ENCODE measurements around the gene CAV1. TPM values are rescaled to one million over a fixed set of nuclear protein-coding genes. Genes with fewer than 3 reads are reported as not detected.

The CAV1 gene
- total RNA-seq, 1 donor from 2014 or later = 127 TPM

- DNase-seq (ENCODE audit: low spot score) = no peak
Observed at GRCh38 chr7:116557066-116557585, 32.3 kb downstream of the CAV1 start.

- DNase-seq (ENCODE audit: low spot score) = no peak
Observed at GRCh38 chr7:116557901-116558300, 33.1 kb downstream of the CAV1 start.

DNA sequence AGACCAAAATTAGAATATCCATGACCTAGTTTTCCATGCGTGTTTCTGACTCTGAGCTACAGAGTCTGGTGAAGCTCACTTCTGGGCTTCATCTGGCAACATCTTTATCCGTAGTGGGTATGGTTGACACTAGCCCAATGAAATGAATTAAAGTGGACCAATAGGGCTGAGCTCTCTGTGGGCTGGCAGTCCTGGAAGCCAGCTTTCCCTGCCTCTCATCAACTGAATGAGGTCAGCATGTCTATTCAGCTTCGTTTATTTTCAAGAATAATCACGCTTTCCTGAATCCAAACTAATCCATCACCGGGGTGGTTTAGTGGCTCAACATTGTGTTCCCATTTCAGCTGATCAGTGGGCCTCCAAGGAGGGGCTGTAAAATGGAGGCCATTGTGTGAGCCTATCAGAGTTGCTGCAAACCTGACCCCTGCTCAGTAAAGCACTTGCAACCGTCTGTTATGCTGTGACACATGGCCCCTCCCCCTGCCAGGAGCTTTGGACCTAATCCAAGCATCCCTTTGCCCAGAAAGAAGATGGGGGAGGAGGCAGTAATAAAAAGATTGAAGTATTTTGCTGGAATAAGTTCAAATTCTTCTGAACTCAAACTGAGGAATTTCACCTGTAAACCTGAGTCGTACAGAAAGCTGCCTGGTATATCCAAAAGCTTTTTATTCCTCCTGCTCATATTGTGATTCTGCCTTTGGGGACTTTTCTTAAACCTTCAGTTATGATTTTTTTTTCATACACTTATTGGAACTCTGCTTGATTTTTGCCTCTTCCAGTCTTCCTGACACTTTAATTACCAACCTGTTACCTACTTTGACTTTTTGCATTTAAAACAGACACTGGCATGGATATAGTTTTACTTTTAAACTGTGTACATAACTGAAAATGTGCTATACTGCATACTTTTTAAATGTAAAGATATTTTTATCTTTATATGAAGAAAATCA is 35.5 kb downstream of the CAV1 start:
- no peak for DNase-seq (ENCODE audit: low spot score)

DNA sequence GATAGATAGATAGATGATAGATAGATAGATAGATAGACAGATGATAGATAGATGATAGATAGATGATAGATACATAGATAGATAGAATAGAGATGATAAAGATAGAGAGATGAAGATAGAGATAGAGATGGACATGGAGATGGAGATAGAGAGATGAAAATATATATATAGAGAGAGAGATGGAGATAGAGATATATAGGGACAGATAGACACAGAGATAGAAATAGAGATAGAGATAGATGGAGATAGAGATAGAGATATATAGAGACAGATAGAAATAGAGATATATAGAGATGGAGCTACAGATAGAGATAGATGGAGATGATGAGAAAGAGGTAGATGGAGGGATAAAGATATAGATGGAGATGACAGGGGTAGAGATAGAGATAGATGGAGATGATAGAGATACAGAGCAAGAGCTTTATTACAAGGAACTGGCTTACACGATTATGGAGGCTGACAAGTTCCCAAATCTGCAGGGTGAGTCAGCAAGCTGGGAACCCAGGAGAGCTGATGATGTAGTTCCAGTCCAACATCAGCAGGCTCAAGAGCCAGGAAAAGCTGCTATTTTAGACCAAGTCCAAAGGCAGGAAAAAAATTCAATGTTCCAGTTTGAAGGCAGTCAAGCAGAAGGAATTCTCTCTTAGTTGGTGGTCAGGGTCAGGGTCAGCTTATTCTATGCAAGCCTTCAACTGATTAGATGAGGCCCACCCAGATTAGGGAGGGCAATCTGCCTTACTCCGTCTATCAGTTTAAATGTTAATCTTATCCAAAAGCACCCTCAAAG is 37.1 kb downstream of the CAV1 start:
- no peak for DNase-seq (ENCODE audit: low spot score)

DNA sequence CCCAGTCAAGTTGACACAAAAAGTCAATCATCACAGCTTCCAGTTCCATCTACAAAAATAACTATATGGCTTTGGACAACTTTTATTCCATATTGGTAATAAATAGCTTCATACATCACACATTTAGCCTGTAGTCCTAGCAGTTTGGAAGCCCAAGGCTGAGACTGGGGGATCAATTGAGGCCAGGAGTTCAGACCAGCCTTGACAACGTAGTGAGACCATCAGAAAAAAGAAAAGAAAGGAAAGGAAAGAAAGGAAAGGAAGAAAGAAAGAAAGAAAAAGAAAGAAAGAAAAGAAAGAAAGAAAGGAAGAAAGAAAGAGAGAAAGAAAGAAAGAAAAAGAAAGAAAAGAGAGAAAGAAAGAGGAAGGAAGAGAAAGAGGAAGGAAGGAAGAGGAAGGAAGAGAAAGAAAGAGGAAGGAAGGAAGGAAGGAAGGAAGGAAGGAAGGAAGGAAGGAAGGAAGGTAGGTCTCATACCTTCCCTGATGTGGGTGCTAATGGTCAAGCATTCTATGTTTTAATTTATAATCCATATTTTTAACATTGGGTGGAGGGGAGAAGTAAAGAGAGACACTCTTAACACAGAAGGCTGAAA is 37.8 kb downstream of the CAV1 start:
- no peak for DNase-seq (ENCODE audit: low spot score)

- no peak for DNase-seq (ENCODE audit: low spot score)
Observed at GRCh38 chr7:116565981-116566380, 41.1 kb downstream of the CAV1 start.

DNA sequence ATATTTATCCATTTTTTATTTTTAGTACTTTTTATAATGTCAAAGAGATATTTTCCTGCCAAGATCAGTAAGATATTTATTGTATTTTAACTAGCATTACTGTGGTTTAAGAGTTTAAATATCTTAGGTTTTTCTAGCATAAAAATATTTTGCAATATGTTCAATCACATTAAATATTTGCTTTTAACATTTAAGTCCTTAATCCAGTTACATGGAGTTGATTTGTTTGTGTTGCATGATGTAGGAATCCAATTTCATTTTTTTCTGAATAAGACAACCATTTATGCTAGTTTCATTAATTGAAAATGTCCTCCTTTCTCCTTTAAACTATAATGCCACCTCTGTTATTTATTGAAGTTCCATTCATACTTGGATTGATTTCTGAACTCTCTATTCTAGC is 41.8 kb downstream of the CAV1 start:
- no peak for DNase-seq (ENCODE audit: low spot score)

GRCh38 chr7:116569737-116570136 is 44.9 kb downstream of the CAV1 start:
- DNase-seq (ENCODE audit: low spot score) = no peak

- no peak for DNase-seq (ENCODE audit: low spot score)
Observed at GRCh38 chr7:116570306-116570705, 45.5 kb downstream of the CAV1 start.

GRCh38 chr7:116571037-116571436 is 46.2 kb downstream of the CAV1 start:
- DNase-seq (ENCODE audit: low spot score) = no peak

- no peak for DNase-seq (ENCODE audit: low spot score)
Observed at GRCh38 chr7:116571552-116571951, 46.7 kb downstream of the CAV1 start.

- no peak for DNase-seq (ENCODE audit: low spot score)
Observed at GRCh38 chr7:116572036-116572435, 47.2 kb downstream of the CAV1 start.

- no peak for DNase-seq (ENCODE audit: low spot score)
Observed at GRCh38 chr7:116573541-116573940, 48.7 kb downstream of the CAV1 start.

- no peak for DNase-seq (ENCODE audit: low spot score)
Observed at GRCh38 chr7:116574025-116574822, 49.4 kb downstream of the CAV1 start.

GRCh38 chr7:116575853-116576252 is 51.0 kb downstream of the CAV1 start:
- no peak for DNase-seq (ENCODE audit: low spot score)

- no peak for DNase-seq (ENCODE audit: low spot score)
Observed at GRCh38 chr7:116576350-116577319, 51.8 kb downstream of the CAV1 start.

- DNase-seq (ENCODE audit: low spot score) = no peak
Observed at GRCh38 chr7:116577320-116577871, 52.6 kb downstream of the CAV1 start.

- no peak for DNase-seq (ENCODE audit: low spot score)
Observed at GRCh38 chr7:116578526-116578925, 53.7 kb downstream of the CAV1 start.

- no peak for DNase-seq (ENCODE audit: low spot score)
Observed at GRCh38 chr7:116579322-116579721, 54.5 kb downstream of the CAV1 start.

- DNase-seq (ENCODE audit: low spot score) = no peak
Observed at GRCh38 chr7:116579835-116580234, 55.0 kb downstream of the CAV1 start.
